PC-9 (cell line): ENCODE results near the gene GSK3B.

Experiments
- CTCF ChIP-seq: fragments of 200-600 bp; sonication (generic); conservative IDR thresholded peaks from 2 replicates; pipeline ENCODE4 v1.6.1; 2017; ENCODE audit warnings: mixed run types, antibody characterized with exemption, mild to moderate bottlenecking, moderate library complexity
- EZH2 ChIP-seq: fragments of 200-600 bp; sonication (generic); IDR thresholded peaks from 2 replicates; pipeline ENCODE4 v1.8.0; 2017; ENCODE audit warnings: antibody characterized with exemption, low read depth

- TF ChIP-seq CTCF (no peak), EZH2 (no peak)
These were observed 167.1 kb downstream of the GSK3B start for GRCh38 chr3:119927190-119927589.
